ENCODE measurements around the gene ZNF496.
"Not testable (repeated sequence)": the region's sequence is repeated elsewhere in the genome, so short reads cannot be mapped to it uniquely, and the experiment has no call there.

Gene ZNF496

DNA sequence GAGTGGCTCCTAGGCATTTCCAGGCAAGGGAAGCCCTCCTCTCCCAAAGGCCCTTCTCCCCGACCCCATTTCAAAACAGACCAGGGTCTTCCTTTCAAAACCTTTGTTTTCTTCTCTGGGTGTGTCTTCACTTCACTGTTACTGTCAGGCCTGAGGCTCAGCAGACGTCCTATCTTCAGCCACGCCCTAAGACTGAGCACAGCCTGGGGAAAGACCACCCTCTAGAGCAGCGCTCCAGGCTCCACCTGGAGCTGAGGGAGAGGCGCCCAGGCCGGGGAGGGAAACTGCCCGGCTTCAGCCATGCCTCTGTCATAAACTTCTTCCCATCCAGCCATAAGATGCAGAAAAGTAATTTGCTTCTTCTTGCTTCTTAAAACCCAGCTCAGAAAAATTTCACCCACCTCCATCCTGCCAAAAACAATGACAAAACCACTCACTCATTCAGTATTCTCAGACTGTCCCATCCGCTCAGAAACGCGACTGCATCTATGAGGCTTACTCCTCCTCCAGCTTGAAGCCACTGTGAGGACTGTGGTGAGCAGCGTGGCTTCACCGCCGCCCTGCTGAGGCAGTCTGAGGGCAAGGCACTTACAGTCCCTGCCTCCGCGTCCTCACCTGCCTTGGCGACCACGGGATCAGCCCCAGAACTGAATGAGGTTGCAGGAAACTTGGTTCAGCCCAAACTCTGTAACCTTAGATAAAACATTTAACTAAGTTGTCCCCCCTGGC, 39.7 kb downstream of the ZNF496 start:
- no peak overlapping the region for H3K4me2 ChIP-seq (ENCODE audit: low read length)
- no peaks in the 10 kb centered on the region for H3K4me1 ChIP-seq (ENCODE audit: control insufficient read depth, low read length)
- no peaks in the 10 kb centered on the region for H3K9me3 ChIP-seq (ENCODE audit: control insufficient read depth, insufficient read depth, low read length)
- no peaks in the 10 kb centered on the region for H4K20me1 ChIP-seq (ENCODE audit: control insufficient read depth, insufficient read depth, low read depth, low read length)
- no peaks in the 10 kb centered on the region for H3F3A ChIP-seq (ENCODE audit: control insufficient read depth, insufficient read depth)
- H3K79me2 ChIP-seq (ENCODE audit: control insufficient read depth, low read length) = no peaks in the 10 kb centered on the region
- H3K9me2 ChIP-seq (replicated peaks; ENCODE audit: control insufficient read depth, low read length) = no peaks in the 10 kb centered on the region
- H3K27ac ChIP-seq (ENCODE audit: low read depth, low read length) = no peak overlapping the region
- TF ChIP-seq EZH2phosphoT487 (IDR thresholded peaks at IDR 0.05; ENCODE audit: borderline replicate concordance, low read length) = no peak
- TF ChIP-seq, protein P1, sequence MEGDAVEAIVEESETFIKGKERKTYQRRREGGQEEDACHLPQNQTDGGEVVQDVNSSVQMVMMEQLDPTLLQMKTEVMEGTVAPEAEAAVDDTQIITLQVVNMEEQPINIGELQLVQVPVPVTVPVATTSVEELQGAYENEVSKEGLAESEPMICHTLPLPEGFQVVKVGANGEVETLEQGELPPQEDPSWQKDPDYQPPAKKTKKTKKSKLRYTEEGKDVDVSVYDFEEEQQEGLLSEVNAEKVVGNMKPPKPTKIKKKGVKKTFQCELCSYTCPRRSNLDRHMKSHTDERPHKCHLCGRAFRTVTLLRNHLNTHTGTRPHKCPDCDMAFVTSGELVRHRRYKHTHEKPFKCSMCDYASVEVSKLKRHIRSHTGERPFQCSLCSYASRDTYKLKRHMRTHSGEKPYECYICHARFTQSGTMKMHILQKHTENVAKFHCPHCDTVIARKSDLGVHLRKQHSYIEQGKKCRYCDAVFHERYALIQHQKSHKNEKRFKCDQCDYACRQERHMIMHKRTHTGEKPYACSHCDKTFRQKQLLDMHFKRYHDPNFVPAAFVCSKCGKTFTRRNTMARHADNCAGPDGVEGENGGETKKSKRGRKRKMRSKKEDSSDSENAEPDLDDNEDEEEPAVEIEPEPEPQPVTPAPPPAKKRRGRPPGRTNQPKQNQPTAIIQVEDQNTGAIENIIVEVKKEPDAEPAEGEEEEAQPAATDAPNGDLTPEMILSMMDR (IDR thresholded peaks at IDR 0.05; ENCODE audit: low read depth, low read length, poor library complexity, severe bottlenecking) = no peak
- no peak overlapping the region for H3K4me3 ChIP-seq (ENCODE audit: low read length)
- H3K36me3 ChIP-seq (ENCODE audit: control insufficient read depth, low read length) = no peaks in the 10 kb centered on the region
- H3K27me3 ChIP-seq (ENCODE audit: control insufficient read depth, low read length) = no peaks in the 10 kb centered on the region

DNA sequence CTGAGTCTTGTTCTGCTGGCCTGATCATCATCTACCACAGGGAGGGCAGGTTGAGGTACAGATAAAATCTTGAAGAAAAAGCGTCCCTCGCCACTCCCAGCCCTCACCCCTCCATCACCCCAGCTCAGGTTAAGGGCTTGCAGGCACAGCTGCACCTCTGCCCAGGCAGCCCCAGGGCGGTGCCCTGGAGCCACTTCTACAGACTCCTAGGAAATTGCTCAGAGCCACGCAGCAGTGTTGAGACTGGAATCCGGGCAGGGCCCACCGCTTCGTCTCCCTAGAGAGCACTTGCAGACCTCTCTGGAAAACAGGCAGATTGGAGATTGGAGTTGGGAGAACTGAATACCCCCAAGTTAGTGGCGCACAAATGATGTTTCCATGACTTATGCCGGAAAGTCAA, 40.5 kb downstream of the ZNF496 start:
- no peaks in the 10 kb centered on the region for H4K20me1 ChIP-seq (ENCODE audit: control insufficient read depth, insufficient read depth, low read depth, low read length)
- no peak overlapping the region for H3K4me3 ChIP-seq (ENCODE audit: low read length)
- no peaks in the 10 kb centered on the region for H3K9me2 ChIP-seq (replicated peaks; ENCODE audit: control insufficient read depth, low read length)
- no peaks in the 10 kb centered on the region for H3K4me1 ChIP-seq (ENCODE audit: control insufficient read depth, low read length)
- H3K27me3 ChIP-seq (ENCODE audit: control insufficient read depth, low read length) = no peaks in the 10 kb centered on the region
- H3F3A ChIP-seq (ENCODE audit: control insufficient read depth, insufficient read depth) = no peaks in the 10 kb centered on the region
- no peak overlapping the region for H3K4me2 ChIP-seq (ENCODE audit: low read length)
- no peaks in the 10 kb centered on the region for H3K79me2 ChIP-seq (ENCODE audit: control insufficient read depth, low read length)
- no peak for TF ChIP-seq EZH2phosphoT487 (IDR thresholded peaks at IDR 0.05; ENCODE audit: borderline replicate concordance, low read length)
- TF ChIP-seq, protein P1 (IDR thresholded peaks at IDR 0.05; ENCODE audit: low read depth, low read length, poor library complexity, severe bottlenecking) = no peak
- H3K9me3 ChIP-seq (ENCODE audit: control insufficient read depth, insufficient read depth, low read length) = no peaks in the 10 kb centered on the region
- H3K36me3 ChIP-seq (ENCODE audit: control insufficient read depth, low read length) = no peaks in the 10 kb centered on the region
- H3K27ac ChIP-seq (ENCODE audit: low read depth, low read length) = no peak overlapping the region

DNA sequence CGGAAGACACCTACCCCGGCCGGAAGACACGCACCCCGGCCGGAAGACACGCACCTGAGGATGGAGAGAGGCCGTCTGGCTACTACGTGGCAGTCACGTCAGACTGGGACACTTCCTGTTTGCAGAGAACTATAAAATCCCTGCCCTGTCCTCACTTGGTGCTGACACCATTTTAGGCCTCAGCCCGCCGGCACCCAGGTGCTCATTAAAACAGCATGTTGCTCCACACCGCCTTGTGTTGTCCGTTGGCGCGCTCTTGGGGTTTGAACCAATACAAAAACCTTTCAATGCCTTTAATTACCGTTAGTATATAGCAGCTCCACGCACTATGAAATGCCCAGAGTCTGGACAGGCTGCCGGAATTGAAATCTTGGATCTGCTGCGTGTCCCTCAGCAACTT, 41.1 kb downstream of the ZNF496 start:
- Histone ChIP-seq H3K4me3 (ENCODE audit: low read length) (no peak overlapping the region), H3K9me2 (replicated peaks; ENCODE audit: control insufficient read depth, low read length) (no peaks in the 10 kb centered on the region), H3K27me3 (ENCODE audit: control insufficient read depth, low read length) (no peaks in the 10 kb centered on the region), H4K20me1 (ENCODE audit: control insufficient read depth, insufficient read depth, low read depth, low read length) (no peaks in the 10 kb centered on the region), H3K36me3 (ENCODE audit: control insufficient read depth, low read length) (no peaks in the 10 kb centered on the region), H3F3A (ENCODE audit: control insufficient read depth, insufficient read depth) (no peaks in the 10 kb centered on the region), H3K27ac (ENCODE audit: low read depth, low read length) (no peak overlapping the region), H3K79me2 (ENCODE audit: control insufficient read depth, low read length) (no peaks in the 10 kb centered on the region), H3K9me3 (ENCODE audit: control insufficient read depth, insufficient read depth, low read length) (no peaks in the 10 kb centered on the region), H3K4me2 (ENCODE audit: low read length) (no peak overlapping the region), H3K4me1 (ENCODE audit: control insufficient read depth, low read length) (no peaks in the 10 kb centered on the region)
- TF ChIP-seq, protein P1 (IDR thresholded peaks at IDR 0.05; ENCODE audit: low read depth, low read length, poor library complexity, severe bottlenecking) = no peak
- TF ChIP-seq EZH2phosphoT487 (IDR thresholded peaks at IDR 0.05; ENCODE audit: borderline replicate concordance, low read length) = no peak

DNA sequence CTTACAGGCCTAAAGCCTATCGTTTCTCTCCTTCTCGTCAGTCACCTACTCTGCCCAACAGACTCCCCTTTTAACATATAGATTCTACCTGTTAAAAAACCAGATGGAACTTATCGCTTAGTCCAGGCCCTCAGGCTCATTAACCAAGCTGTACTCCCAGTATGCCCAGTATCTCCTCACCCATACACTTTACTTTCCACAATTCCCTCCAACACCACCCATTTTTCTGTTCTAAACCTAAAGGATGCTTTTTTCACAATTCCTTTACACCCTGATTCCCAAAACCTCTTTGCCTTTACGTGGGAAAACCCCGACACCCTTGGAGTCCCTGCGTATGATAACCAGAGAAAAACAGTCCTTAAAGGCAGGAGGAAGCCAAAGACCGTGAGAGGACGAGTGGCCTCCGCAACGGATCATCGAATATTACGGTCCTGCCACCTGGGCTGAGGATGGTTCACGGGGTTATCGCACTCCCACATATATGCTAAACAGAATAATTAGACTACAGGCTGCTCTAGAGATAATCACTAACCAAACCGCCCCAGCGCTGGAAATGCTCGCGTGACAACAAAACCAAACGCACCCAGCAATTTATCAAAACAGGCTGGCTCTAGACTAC, 42.3 kb downstream of the ZNF496 start:
- not testable (repeated sequence) for H3F3A ChIP-seq (ENCODE audit: control insufficient read depth, insufficient read depth); H3K4me2 ChIP-seq (ENCODE audit: low read length); H3K9me3 ChIP-seq (ENCODE audit: control insufficient read depth, insufficient read depth, low read length); H3K27ac ChIP-seq (ENCODE audit: low read depth, low read length); H3K9me2 ChIP-seq (replicated peaks; ENCODE audit: control insufficient read depth, low read length); H4K20me1 ChIP-seq (ENCODE audit: control insufficient read depth, insufficient read depth, low read depth, low read length); H3K27me3 ChIP-seq (ENCODE audit: control insufficient read depth, low read length); H3K79me2 ChIP-seq (ENCODE audit: control insufficient read depth, low read length); H3K36me3 ChIP-seq (ENCODE audit: control insufficient read depth, low read length); H3K4me3 ChIP-seq (ENCODE audit: low read length); H3K4me1 ChIP-seq (ENCODE audit: control insufficient read depth, low read length)

Data from DOHH2 (cell line).